Measurements from ENCODE around the gene AOAH.

- TF ChIP-seq CTCF (IDR thresholded peaks at IDR 0.05; ENCODE audit: low read depth, low read length, poor library complexity, severe bottlenecking), result no peak
- no peak for TF ChIP-seq EZH2phosphoT487 (IDR thresholded peaks at IDR 0.05; ENCODE audit: borderline replicate concordance, low read length)
Measured at GRCh38 chr7:36514289-36515243, 209.7 kb downstream of the AOAH start.

Data from DOHH2 (cell line).